OCI-LY3 (cell line): ENCODE data around the gene DNMT3L.
"Not testable (repeated sequence)": the region's sequence is repeated elsewhere in the genome, so short reads cannot be mapped to it uniquely, and the experiment has no call there.

ENCODE experiments used
- CTCF ChIP-seq: fragments of 200-600, 300-600 bp; sonication (generic); IDR thresholded peaks from 2 replicates; pipeline ENCODE4 v1.5.1; 2014; ENCODE audit warnings: antibody characterized with exemption, low read length, low read depth
- EZH2phosphoT487 ChIP-seq: fragments of 200-600 bp; shearing (Covaris generic); IDR thresholded peaks from 2 replicates; pipeline ENCODE4 v1.6.1; 2018; ENCODE audit warnings: antibody characterized with exemption, mixed run types, low read depth

DNA sequence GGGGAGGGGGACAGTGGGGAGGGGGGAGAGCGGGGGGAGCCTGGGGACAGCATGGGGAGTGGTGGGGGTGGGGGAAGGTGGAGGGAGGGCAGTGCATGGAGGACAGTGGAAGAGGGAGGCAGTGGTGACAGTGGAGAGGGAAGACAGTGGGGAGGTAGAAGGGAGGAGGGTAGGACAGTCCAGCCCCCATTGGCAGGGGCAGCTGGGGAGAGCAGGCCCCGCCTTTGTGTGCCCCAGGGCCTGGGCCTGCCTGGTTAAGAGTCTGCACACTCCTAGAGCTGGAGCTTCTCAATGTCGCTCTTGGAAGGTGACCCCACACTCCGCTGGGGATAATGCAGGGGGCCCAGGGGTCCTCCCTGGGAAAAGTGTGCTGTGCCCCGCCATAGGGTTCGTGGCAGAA is 36.1 kb downstream of the DNMT3L start:
- TF ChIP-seq CTCF, EZH2phosphoT487: not testable (repeated sequence)
